Keratinocyte (primary cell): ENCODE results near the gene TCF20. TPM values are rescaled to one million over a fixed set of nuclear protein-coding genes. Genes with fewer than 3 reads are reported as not detected.
A peak's percentile ranks its signal among the peaks of the same experiment; 100 is the strongest.

Experiments
- DNase-seq: peaks from one replicate; pipeline ENCODE4 v3.0.0-alpha.2; 2011; ENCODE audit warnings: low read depth, missing footprints, low spot score
- FAIRE-seq: peaks from 2 replicates; lab custom pipeline; 2011; peaks lifted over from hg19 to GRCh38; lab: Jason Lieb, UNC
- H2AFZ ChIP-seq: 2 replicates; pipeline ENCODE4 v1.6.0; 2012; ENCODE audit warnings: low read length, control low read depth, inconsistent platforms; ENCODE audit not compliant: control insufficient read depth
- H3K27ac ChIP-seq: 2 replicates; pipeline ENCODE4 v1.5.1; 2011; ENCODE audit warnings: low read length; ENCODE audit not compliant: control insufficient read depth, insufficient read depth
- H3K27me3 ChIP-seq: 3 replicates; pipeline ENCODE4 v1.6.0; 2011; ENCODE audit warnings: low read length; ENCODE audit not compliant: control insufficient read depth, insufficient read depth; ENCODE audit errors: extremely low read depth
- H3K36me3 ChIP-seq, 2 experiments: 2 replicates in 1 of 2; 3 replicates in 1 of 2; pipeline ENCODE4 v1.5.1; 2011; ENCODE audit warnings: low read length in 2 of 2, mild to moderate bottlenecking in 1 of 2; ENCODE audit not compliant: control insufficient read depth in 2 of 2, insufficient read depth in 2 of 2; ENCODE audit errors: extremely low read depth in 1 of 2
- H3K4me1 ChIP-seq: 3 replicates; pipeline ENCODE4 v1.5.1; 2011; ENCODE audit warnings: low read length; ENCODE audit not compliant: control insufficient read depth, insufficient read depth; ENCODE audit errors: extremely low read depth
- H3K4me2 ChIP-seq: 3 replicates; pipeline ENCODE4 v1.6.0; 2011; ENCODE audit warnings: low read depth, low read length; ENCODE audit not compliant: control insufficient read depth, insufficient read depth; ENCODE audit errors: extremely low read depth
- H3K4me3 ChIP-seq, 3 experiments: fragments of 200-600 bp in 1 of 3; sonication (generic) in 1 of 3; 2 replicates in 2 of 3; 3 replicates in 1 of 3; pipeline ENCODE4 v1.5.1; 2011 to 2016; ENCODE audit warnings: low read length in 3 of 3, mild to moderate bottlenecking in 3 of 3, control low read depth in 2 of 3, inconsistent platforms in 1 of 3, low read depth in 1 of 3, mixed read lengths in 1 of 3, mixed run types in 1 of 3, moderate library complexity in 1 of 3; ENCODE audit not compliant: control insufficient read depth in 2 of 3, insufficient read depth in 2 of 3; ENCODE audit errors: extremely low read depth in 1 of 3
- H3K79me2 ChIP-seq: 2 replicates; pipeline ENCODE4 v1.6.0; 2012; ENCODE audit warnings: low read length; ENCODE audit not compliant: control insufficient read depth, insufficient read depth
- H3K9ac ChIP-seq: 3 replicates; pipeline ENCODE4 v1.6.0; 2011; ENCODE audit warnings: low read length; ENCODE audit not compliant: control insufficient read depth, insufficient read depth; ENCODE audit errors: extremely low read depth
- H3K9me1 ChIP-seq: 3 replicates; pipeline ENCODE4 v1.6.0; 2011; ENCODE audit warnings: low read length; ENCODE audit not compliant: control insufficient read depth, insufficient read depth; ENCODE audit errors: extremely low read depth
- H3K9me3 ChIP-seq: 2 replicates; pipeline ENCODE4 v1.5.1; 2012; ENCODE audit warnings: low read depth, low read length; ENCODE audit not compliant: control insufficient read depth
- H4K20me1 ChIP-seq: 3 replicates; pipeline ENCODE4 v1.6.0; 2011; ENCODE audit warnings: low read length; ENCODE audit not compliant: control insufficient read depth, insufficient read depth; ENCODE audit errors: extremely low read depth
- CTCF ChIP-seq, 3 experiments: IDR thresholded peaks in 1 of 3; conservative IDR thresholded peaks in 1 of 3; optimal IDR thresholded peaks in 1 of 3; 2 replicates in 2 of 3; 3 replicates in 1 of 3; pipeline versions ENCODE3 to v1.5.1; 2011; ENCODE audit warnings: low read length in 3 of 3, mild to moderate bottlenecking in 3 of 3, moderate library complexity in 2 of 3, control low read depth in 1 of 3, inconsistent platforms in 1 of 3; ENCODE audit not compliant: insufficient read depth in 2 of 3; ENCODE audit errors: extremely low read depth in 1 of 3
- EZH2 ChIP-seq: IDR thresholded peaks from one replicate; pipeline ENCODE4 v1.6.1; 2012; ENCODE audit warnings: inconsistent platforms, mild to moderate bottlenecking, low read length, moderate library complexity
- dilution Hi-C: fragments of 300-500 bp; cut with MboI; formaldehyde crosslinking; loops from one replicate; pipeline ENCODE4 v1.7.0; 2020; ENCODE audit warnings: low sequenced_read_pairs; ENCODE audit not compliant: extremely low pct_ligation_motif_present
- polyA plus RNA-seq, 5 experiments: library from polyadenylated mRNA; depleted of rRNA in 3 of 5; stranded (reverse) in 3 of 5; stranded (forward) in 1 of 5; unstranded in 1 of 5; fragments of >200 nt; gene quantifications; 1 replicate in 1 of 5; 2 replicates in 3 of 5; 3 replicates in 1 of 5; pipeline versions ENCODE4 v1.2.1 to v1.2.3, GENCODE V29; 2011 to 2012; ENCODE audit warnings: missing spikeins in 2 of 5, low read depth in 1 of 5, low replicate concordance in 1 of 5

TCF20 gene
- polyA plus RNA-seq, 1 donor (not counting 4 experiments of a cell fraction or from before 2014, with no cell fraction given): 23.9 TPM

DNA sequence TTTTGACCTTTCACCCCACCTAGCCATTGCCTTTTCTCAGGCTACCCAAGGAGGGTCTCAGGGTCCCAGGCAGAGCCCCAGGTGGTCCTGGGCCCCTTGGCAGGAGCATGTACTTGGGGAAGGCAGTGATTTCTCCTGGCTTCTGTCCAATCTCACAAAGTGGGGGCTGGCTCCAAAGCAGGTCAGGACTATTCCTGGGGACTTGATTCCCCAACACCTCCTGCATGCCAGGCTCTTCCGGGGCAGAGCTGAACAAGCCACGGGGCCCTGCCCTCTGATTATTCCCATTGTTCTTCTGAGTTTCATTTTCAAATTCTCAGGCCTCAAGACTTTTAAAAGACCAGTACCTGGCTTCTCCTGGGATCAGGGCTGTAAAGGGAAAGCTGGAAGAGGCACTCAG lies 1.5 kb upstream of the TCF20 start:
- peaks cover 4% of the 10 kb centered on the region for H3K9me1 ChIP-seq
- H3K4me1 ChIP-seq: peaks cover 38% of the 10 kb centered on the region
- H4K20me1 ChIP-seq: peaks cover 16% of the 10 kb centered on the region
- FAIRE-seq (no peak), DNase-seq (no peak)
- dilution Hi-C loops: no loop called here
- no peak overlapping the region for H3K27ac ChIP-seq
- H3K9me3 ChIP-seq: no peaks in the 10 kb centered on the region
- H3K4me2 ChIP-seq: peak overlapping the region; percentile 62
- no peaks in the 10 kb centered on the region for H3K36me3 ChIP-seq
- H2AFZ ChIP-seq: peak overlapping the region; percentile 40
- no peaks in the 10 kb centered on the region for H3K27me3 ChIP-seq
- H3K79me2 ChIP-seq: peaks cover 34% of the 10 kb centered on the region
- peak overlapping the region; percentile 1 for H3K9ac ChIP-seq
- TF ChIP-seq EZH2 (no peak), CTCF (optimal IDR thresholded peaks at IDR 0.05 in 1 of 3, IDR thresholded peaks at IDR 0.05 in 1 of 3, conservative IDR thresholded peaks at IDR 0.05 in 1 of 3; ENCODE audit: extremely low read depth in 1 of 3, insufficient read depth in 2 of 3, low read length in 3 of 3) (no peak)
- H3K4me3 ChIP-seq: no peak overlapping the region

DNA sequence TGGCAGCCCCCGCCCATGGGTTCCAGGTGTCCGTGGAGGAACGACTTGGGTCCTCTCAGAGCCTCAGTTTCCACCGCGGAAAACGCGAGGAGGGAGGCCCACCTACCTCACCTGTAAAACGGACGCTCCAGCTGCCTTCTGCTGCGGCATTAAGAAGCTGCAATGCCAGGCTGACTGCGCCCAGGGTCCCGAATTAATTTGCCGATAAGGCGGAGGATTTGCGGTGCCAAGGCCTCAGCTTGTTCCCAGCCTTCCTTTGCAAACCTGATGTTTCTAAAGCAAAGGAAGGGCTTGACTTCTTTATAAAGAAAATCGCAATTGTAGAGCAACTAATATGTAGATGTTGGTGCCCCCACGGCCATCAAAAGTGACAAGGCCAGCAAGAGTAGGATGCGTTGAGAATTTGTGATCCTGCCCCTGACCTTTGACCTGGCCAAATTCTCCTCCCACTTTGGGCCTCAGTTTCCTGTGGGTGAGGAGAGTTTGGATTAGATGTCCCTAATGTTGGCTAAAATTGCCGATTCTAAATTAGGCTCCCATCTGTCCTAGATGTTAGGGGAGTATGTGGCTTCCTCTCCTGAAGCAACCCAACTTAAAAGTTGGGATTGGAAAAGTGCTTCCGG lies 849 bp upstream of the TCF20 start:
- FAIRE-seq (no peak), DNase-seq (no peak)
- H2AFZ ChIP-seq: no peak overlapping the region
- H3K79me2 ChIP-seq: peaks cover 40% of the 10 kb centered on the region
- dilution Hi-C loops: no loop called here
- no peaks in the 10 kb centered on the region for H3K9me3 ChIP-seq
- H3K4me2 ChIP-seq: peak overlapping the region; percentile 62
- no peaks in the 10 kb centered on the region for H3K27me3 ChIP-seq
- no peaks in the 10 kb centered on the region for H3K36me3 ChIP-seq
- peaks cover 20% of the 10 kb centered on the region for H4K20me1 ChIP-seq
- H3K27ac ChIP-seq: no peak overlapping the region
- no peak for TF ChIP-seq CTCF (optimal IDR thresholded peaks at IDR 0.05 in 1 of 3, IDR thresholded peaks at IDR 0.05 in 1 of 3, conservative IDR thresholded peaks at IDR 0.05 in 1 of 3; ENCODE audit: extremely low read depth in 1 of 3, insufficient read depth in 2 of 3, low read length in 3 of 3)
- no peak for TF ChIP-seq EZH2
- no peak overlapping the region for H3K9ac ChIP-seq
- H3K4me3 ChIP-seq: peak overlapping the region; percentile 34 to 39 (median 38)
- H3K9me1 ChIP-seq: peaks cover 4% of the 10 kb centered on the region
- peaks cover 38% of the 10 kb centered on the region for H3K4me1 ChIP-seq
